ENCODE measurements around the gene OR10R2.

- TF ChIP-seq CTCF (IDR thresholded peaks at IDR 0.05) (no peak), POLR2A (IDR thresholded peaks at IDR 0.05) (no peak)
Measured at GRCh38 chr1:158509471-158510156, 37.6 kb downstream of the OR10R2 start.

Data from Peyer's patch (tissue), 4 donors.